Small intestine (tissue), 7 donors: ENCODE results near the gene FGD3. TPM values are rescaled to one million over a fixed set of nuclear protein-coding genes. Genes with fewer than 3 reads are reported as not detected.
A peak's percentile ranks its signal among the peaks of the same experiment; 100 is the strongest.

Source experiments
- DNase-seq, 2 donors: peaks; one replicate each; pipeline versions ENCODE4 v3.0.0 to v3.0.0-alpha.2; 2013
- FAIRE-seq: peaks from 2 replicates; lab custom pipeline; 2012; peaks lifted over from hg19 to GRCh38; lab: Jason Lieb, UNC
- H3K27ac ChIP-seq, 3 donors: one replicate each; pipeline ENCODE4 v1.5.1; 2013; ENCODE audit warnings: low read length in 2 of 3, mild to moderate bottlenecking in 2 of 3, control low read depth in 1 of 3, inconsistent platforms in 1 of 3, low read depth in 1 of 3, moderate library complexity in 1 of 3
- H3K27me3 ChIP-seq, 3 donors: one replicate each; pipeline ENCODE4 v1.6.1; 2013; ENCODE audit warnings: low read length in 3 of 3, inconsistent platforms in 1 of 3; ENCODE audit not compliant: control insufficient read depth in 3 of 3, insufficient read depth in 3 of 3
- H3K36me3 ChIP-seq, 3 donors: one replicate each; pipeline ENCODE4 v1.6.1; 2013; ENCODE audit warnings: low read length in 3 of 3, inconsistent platforms in 1 of 3, low read depth in 1 of 3, mild to moderate bottlenecking in 1 of 3, moderate library complexity in 1 of 3; ENCODE audit not compliant: control insufficient read depth in 3 of 3, insufficient read depth in 2 of 3
- H3K4me1 ChIP-seq, 3 donors: one replicate each; pipeline ENCODE4 v1.6.1; 2013; ENCODE audit warnings: low read length in 2 of 3, inconsistent platforms in 1 of 3, low read depth in 1 of 3, mild to moderate bottlenecking in 1 of 3, moderate library complexity in 1 of 3; ENCODE audit not compliant: control insufficient read depth in 3 of 3, insufficient read depth in 2 of 3
- H3K4me3 ChIP-seq, 3 donors: one replicate each; pipeline ENCODE4 v1.5.1; 2013; ENCODE audit warnings: low read length in 3 of 3, control low read depth in 1 of 3, inconsistent platforms in 1 of 3, low read depth in 1 of 3, mild to moderate bottlenecking in 1 of 3, moderate library complexity in 1 of 3
- H3K9me3 ChIP-seq, 2 donors: one replicate each; pipeline ENCODE4 v1.6.1; 2013; ENCODE audit warnings: low read depth in 1 of 2, low read length in 1 of 2; ENCODE audit not compliant: control insufficient read depth in 2 of 2, insufficient read depth in 1 of 2
- WGBS, 3 donors: extraction: QIAGEN DNeasy Blood & Tissue Kit; methylation state at CpG; one replicate each; pipeline ENCODE4 v1.1.7; 2013; 5-methylcytosine and 5-hydroxymethylcytosine counted together
- polyA plus RNA-seq, 4 donors: library from polyadenylated mRNA; stranded (reverse) in 3 of 4; unstranded in 1 of 4; fragments of 200-250 nt in 3 of 4; fragments of 120-200 nt in 1 of 4; gene quantifications; one replicate each; pipeline versions ENCODE4 v1.2.1 to v1.2.3, GENCODE V29; 2013
- donor health status: healthy with polysubstance abuse.
- donor health status: control.
- donor health status: control.
- donor health status: Bipolar disorder and iron deficiency.
- donor health status: healthy.

FGD3 gene
- polyA plus RNA-seq, 4 donors, result 0.67 to 26.1 (median 3.8) TPM

DNA sequence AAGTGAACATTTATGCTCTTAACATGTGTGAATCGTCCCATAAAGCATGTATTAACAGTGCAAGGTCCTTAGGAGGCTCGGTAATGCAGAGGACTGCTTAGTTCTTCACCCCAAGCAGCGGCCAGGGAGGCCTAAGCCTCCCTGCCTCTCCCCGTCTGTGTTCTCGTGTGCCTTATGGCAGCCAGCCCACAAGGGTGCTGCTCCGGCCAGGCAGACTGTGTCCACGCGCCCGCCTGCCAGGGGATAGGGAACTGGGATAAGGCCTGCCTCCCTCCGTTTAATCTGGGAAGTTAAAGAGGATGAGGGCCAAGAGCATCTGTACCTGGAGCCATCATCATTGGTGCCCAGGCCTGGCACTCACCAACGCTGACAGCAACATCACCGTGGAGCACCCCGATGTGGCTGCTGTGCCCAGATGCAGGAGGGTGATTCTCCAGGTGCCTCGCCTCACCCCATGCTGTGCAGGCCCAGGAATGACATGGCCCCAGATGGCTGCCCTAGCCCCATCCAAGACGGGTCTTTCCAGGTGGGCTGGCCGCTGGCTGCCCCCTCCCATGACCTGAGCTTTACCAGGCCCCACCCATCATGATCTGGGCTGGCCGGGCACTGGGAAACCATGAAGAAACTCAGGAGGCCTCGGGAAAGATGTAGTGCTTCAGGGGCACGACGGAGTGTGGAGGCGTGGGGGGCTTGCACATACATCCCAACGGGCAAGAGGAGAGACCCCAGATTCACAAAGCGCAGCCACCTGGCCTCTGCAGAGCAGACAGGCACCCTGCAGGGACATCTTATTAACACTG lies 75.6 kb downstream of the FGD3 start:
- no peaks in the 10 kb centered on the region for H3K4me1 ChIP-seq
- peaks cover 0 to 21% (median 2%) of the 10 kb centered on the region in 3 donors for H3K36me3 ChIP-seq
- DNase-seq, result no peak
- no peak overlapping the region for H3K4me3 ChIP-seq
- no peaks in the 10 kb centered on the region for H3K9me3 ChIP-seq
- H3K27ac ChIP-seq, result no peak overlapping the region
- WGBS, 3 donors, result 89 to 93% (median 92%) methylated on average over 23 of the region's 23 CpGs
- no peak for FAIRE-seq
- no peaks in the 10 kb centered on the region for H3K27me3 ChIP-seq

DNA sequence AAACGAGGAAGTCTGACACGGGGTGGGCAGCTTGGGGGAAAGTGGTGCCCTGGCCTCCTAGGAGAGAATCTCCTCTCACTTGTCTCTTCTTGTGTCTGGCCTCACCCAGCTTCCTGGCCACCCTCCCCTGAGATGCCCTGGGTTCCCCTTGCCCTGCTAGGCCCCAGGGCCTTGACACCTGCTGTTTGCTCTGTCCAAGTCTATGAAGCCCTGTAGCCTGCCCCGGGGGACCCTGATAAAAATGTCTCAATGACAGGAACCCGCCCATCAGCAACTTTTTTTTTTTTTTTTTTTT lies 76.1 kb downstream of the FGD3 start:
- Histone ChIP-seq H3K36me3 (peaks cover 0 to 21% (median 2%) of the 10 kb centered on the region in 3 donors), H3K9me3 (no peaks in the 10 kb centered on the region), H3K4me3 (no peak overlapping the region), H3K4me1 (no peaks in the 10 kb centered on the region), H3K27ac (no peak overlapping the region), H3K27me3 (no peaks in the 10 kb centered on the region)
- 81 to 86% (median 84%) methylated on average over 4 of the region's 4 CpGs for WGBS, 3 donors
- FAIRE-seq (no peak), DNase-seq (no peak)

DNA sequence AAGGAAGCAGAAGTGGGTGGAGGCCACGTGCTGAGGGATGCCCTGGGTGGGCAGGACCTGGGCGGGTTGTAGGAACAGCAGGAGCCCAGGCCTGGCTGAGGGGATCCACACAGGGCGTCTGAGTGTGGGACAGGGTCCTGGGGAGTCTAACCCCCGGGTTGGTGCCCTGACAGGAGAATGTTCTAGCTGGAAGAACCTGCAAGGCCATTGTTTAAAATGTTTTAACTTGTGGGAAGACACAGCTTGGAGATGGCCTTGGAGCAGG lies 77.3 kb downstream of the FGD3 start:
- no peak for FAIRE-seq
- Histone ChIP-seq H3K4me1 (no peaks in the 10 kb centered on the region), H3K9me3 (no peaks in the 10 kb centered on the region), H3K27me3 (no peaks in the 10 kb centered on the region), H3K27ac (no peak overlapping the region), H3K4me3 (no peak overlapping the region), H3K36me3 (peaks cover 0 to 21% (median 2%) of the 10 kb centered on the region in 3 donors)
- 82 to 87% (median 84%) methylated on average over 3 to 4 of the region's 4 CpGs for WGBS, 3 donors
- DNase-seq, result no peak

DNA sequence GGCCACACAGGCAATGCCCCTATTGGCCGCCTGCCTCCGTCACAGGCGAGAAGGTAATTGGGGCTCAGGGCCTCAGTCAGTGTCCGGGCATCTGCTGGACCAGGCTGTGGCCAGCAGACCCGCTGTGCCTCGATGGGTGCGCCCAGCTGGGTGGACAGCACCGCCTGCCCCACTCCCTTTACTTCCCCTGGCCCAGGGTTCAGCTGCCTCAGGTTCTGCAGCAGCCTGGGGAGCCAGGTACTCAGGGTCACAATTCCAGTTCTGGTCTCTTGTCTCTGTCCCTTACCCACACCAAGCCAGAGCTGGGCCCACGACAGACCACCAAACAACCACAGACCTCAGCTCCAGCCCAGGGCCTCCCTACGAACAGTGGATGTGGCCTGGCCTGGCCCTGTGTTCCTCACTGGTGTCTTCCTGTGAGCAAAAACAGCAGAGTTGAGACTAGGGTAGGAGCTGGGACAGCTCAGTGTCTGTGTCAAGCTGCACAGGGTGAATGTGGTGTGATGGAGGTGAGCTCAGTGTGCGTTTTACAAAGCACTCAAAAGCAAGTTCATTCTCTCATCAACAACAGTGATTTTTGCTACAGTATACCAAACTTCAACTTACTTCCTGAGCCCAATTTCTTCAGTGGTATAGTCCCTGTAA lies 77.8 kb downstream of the FGD3 start:
- DNase-seq, result no peak
- Histone ChIP-seq H3K4me3 (no peak overlapping the region), H3K4me1 (no peaks in the 10 kb centered on the region), H3K9me3 (no peaks in the 10 kb centered on the region), H3K36me3 (peaks cover 0 to 23% (median 2%) of the 10 kb centered on the region in 3 donors), H3K27ac (no peak overlapping the region), H3K27me3 (no peaks in the 10 kb centered on the region)
- WGBS, 3 donors, result 86 to 91% (median 91%) methylated on average over 9 to 11 of the region's 11 CpGs
- FAIRE-seq, result no peak

DNA sequence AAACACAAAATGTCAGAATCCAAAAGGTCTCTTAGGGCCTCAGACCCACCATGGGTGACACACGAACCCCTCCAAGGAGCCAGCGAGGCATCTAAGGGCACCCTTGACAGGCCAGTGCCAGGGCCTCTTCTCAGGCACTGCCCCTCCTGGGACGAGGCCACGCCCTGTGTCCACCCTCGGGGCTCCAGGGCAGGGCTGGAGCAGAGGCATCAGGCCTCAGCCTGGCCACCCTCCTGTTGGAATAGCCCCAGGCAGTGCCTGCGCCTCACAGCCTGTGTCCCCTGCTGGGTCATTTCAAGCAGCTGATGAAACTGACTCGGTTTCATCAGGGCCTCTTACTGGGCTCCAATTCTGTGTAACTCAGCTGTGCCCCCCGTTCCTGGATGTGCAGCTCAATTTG lies 78.4 kb downstream of the FGD3 start:
- peaks cover 0 to 21% (median 2%) of the 10 kb centered on the region in 3 donors for H3K36me3 ChIP-seq
- no peak for DNase-seq
- no peaks in the 10 kb centered on the region for H3K27me3 ChIP-seq
- no peaks in the 10 kb centered on the region for H3K4me1 ChIP-seq
- no peak overlapping the region for H3K4me3 ChIP-seq
- 81 to 86% (median 83%) methylated on average over 8 of the region's 8 CpGs for WGBS, 3 donors
- H3K9me3 ChIP-seq, result no peaks in the 10 kb centered on the region
- FAIRE-seq, result no peak
- H3K27ac ChIP-seq, result no peak overlapping the region

DNA sequence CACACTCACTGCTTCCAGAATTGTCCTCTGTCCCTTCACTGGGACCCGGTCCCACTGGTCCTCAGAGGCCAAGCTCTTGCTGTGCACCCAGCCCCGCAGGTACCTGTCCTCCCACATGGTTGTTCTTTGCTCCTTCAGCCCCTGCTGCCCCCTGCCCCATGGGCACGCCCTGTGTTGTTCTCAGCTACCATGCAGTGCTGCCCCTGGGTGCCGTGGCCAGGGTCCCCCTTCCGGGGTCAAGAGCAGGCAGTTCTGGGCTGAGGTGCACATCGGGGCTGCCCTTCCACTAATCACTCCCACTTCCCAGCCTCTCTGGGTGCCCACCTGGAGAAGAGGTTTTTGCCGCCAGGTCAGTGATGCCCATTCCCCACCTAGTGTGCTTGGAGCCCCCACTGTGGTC lies 79.3 kb downstream of the FGD3 start:
- no peak overlapping the region for H3K27ac ChIP-seq

DNA sequence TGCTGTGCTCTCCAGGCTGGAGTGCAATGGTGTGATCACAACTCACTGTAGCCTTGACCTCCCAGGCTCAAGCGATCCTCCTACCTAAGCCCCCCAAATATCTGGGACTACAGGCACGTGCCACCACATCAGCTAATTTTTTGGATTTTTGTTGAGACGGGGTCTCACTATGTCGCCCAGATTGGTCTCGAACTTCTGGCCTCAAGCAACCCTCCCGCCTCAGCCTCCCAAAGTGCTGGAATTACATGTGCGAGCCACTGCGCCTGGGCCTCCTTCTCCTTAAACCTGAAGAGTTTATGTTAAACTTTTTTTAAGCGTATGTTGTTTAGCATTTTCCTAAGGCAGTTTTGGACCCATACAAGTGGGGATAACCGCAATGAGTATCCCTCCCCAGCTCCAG lies 80.4 kb downstream of the FGD3 start:
- H3K27me3 ChIP-seq, result no peaks in the 10 kb centered on the region
- no peak overlapping the region for H3K4me3 ChIP-seq
- H3K27ac ChIP-seq, result no peak overlapping the region
- 94 to 96% (median 95%) methylated on average over 10 of the region's 10 CpGs for WGBS, 3 donors
- peaks cover 0 to 6% (median 0%) of the 10 kb centered on the region in 3 donors for H3K4me1 ChIP-seq
- FAIRE-seq (no peak), DNase-seq (no peak)
- H3K9me3 ChIP-seq, result no peaks in the 10 kb centered on the region
- peaks cover 0 to 14% (median 5%) of the 10 kb centered on the region in 3 donors for H3K36me3 ChIP-seq

More for the DNA sequence above, 79.3 kb downstream of the FGD3 start:
- no peaks in the 10 kb centered on the region for H3K4me1 ChIP-seq
- no peaks in the 10 kb centered on the region for H3K27me3 ChIP-seq
- FAIRE-seq, result no peak
- H3K9me3 ChIP-seq, result no peaks in the 10 kb centered on the region
- no peak for DNase-seq
- H3K4me3 ChIP-seq, result no peak overlapping the region
- WGBS, 3 donors, result 87 to 95% (median 89%) methylated on average over 7 of the region's 7 CpGs
- H3K36me3 ChIP-seq, result peaks cover 0 to 12% (median 2%) of the 10 kb centered on the region in 3 donors

DNA sequence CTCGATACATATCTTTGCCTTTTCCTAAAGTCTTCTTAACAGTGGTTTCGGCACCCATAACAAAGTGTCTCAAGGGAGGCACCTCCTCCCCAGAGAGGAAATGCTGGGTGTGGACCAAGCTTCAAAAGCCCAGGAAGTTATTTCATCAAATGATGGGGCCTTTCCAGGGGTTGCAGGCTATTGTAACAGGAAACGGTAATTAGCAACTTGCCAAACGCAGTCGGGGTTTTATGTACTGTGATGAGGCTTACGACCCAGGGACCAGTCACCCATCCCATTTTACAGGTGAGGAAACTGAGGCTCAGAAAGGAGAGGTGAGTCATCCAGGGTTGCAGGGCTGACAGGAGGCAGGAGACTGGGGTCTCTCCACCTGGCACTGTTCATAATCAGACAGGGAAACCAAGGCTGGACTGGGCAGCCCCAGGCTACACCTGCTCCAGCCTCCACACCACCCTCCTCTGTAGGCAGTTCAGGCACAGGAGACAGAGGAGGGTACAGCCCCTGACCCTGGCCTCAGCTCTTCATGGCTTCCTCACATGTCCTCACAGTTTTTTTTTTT lies 81.2 kb downstream of the FGD3 start:
- no peak overlapping the region for H3K4me3 ChIP-seq
- FAIRE-seq (no peak), DNase-seq (peak; percentile 24 to 33)
- WGBS, 3 donors, result 21 to 27% (median 26%) methylated on average over 6 of the region's 6 CpGs
- peaks cover 0 to 14% (median 3%) of the 10 kb centered on the region in 3 donors for H3K36me3 ChIP-seq
- no peaks in the 10 kb centered on the region for H3K27me3 ChIP-seq
- peaks cover 0 to 8% (median 0%) of the 10 kb centered on the region in 3 donors for H3K4me1 ChIP-seq
- H3K27ac ChIP-seq, result peak overlapping the region in 1 of 3 donors; percentile 69
- no peaks in the 10 kb centered on the region for H3K9me3 ChIP-seq
